GM12873 (cell line): ENCODE results near the gene TRAPPC11.

ENCODE experiments used
- TF ChIP-seq, protein P1 (sequence below): IDR thresholded peaks from 2 replicates; pipeline ENCODE4 v1.5.1; 2012; ENCODE audit warnings: low read depth, mild to moderate bottlenecking, moderate library complexity, low read length, control low read depth; ENCODE audit not compliant: insufficient read depth; ENCODE audit errors: missing control alignments

TRAPPC11 gene

DNA sequence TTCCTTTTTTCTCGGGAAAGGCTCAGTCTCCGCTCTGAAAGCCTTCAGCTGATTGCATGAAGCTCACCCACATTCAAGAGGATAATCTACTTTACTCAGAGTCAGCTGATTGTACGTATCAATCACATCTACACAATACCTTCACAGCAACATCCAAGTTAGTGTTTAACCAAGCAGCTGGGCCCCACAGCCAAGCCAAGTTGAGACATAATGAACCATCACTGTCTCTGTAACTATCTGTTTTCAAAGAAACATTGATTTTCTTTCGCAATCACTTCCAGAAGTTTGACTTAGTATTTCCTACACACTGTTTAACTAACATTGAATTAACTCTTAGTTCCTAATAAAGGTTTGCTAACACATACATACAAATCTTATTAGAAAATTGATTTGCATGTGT is 40.4 kb upstream of the TRAPPC11 start:
- TF ChIP-seq, protein P1, sequence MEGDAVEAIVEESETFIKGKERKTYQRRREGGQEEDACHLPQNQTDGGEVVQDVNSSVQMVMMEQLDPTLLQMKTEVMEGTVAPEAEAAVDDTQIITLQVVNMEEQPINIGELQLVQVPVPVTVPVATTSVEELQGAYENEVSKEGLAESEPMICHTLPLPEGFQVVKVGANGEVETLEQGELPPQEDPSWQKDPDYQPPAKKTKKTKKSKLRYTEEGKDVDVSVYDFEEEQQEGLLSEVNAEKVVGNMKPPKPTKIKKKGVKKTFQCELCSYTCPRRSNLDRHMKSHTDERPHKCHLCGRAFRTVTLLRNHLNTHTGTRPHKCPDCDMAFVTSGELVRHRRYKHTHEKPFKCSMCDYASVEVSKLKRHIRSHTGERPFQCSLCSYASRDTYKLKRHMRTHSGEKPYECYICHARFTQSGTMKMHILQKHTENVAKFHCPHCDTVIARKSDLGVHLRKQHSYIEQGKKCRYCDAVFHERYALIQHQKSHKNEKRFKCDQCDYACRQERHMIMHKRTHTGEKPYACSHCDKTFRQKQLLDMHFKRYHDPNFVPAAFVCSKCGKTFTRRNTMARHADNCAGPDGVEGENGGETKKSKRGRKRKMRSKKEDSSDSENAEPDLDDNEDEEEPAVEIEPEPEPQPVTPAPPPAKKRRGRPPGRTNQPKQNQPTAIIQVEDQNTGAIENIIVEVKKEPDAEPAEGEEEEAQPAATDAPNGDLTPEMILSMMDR: no peak

GRCh38 chr4:183620421-183620820 is 38.7 kb upstream of the TRAPPC11 start:
- TF ChIP-seq, protein P1: no peak

- TF ChIP-seq, protein P1: no peak
Measured at GRCh38 chr4:183621875-183622274, 37.2 kb upstream of the TRAPPC11 start.

- TF ChIP-seq, protein P1: no peak
Measured at GRCh38 chr4:183624548-183624947, 34.5 kb upstream of the TRAPPC11 start.

- TF ChIP-seq, protein P1: no peak
Measured at GRCh38 chr4:183626168-183626567, 32.9 kb upstream of the TRAPPC11 start.

DNA sequence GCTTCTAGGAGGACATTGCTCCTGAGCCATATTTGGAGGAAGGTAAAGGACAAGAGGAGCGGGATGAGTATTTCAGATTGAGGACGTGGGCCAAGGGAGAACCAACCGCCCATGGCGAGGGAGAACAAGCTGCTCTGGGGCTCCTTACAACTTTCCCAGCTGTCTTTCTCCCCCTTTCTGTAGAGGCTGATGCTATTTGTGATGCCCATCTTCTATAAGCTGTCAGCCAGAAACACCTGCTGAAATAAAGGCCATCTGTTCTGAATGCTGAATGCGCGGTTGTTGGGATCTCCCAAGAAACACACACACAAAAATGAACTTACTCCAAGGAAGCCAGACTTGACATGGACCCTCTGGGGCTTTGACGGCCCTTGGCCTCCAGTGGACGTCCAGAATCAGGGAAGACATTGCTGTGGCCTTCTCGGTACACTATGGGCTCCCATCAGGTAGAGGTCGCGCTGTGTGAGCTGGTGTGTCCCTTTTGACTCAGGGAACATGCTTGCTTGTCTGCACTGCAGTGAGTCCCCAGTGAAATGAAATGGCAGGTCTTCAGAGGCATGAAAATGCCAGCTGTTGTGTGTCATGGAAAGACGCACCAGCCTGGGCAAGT is 31.0 kb upstream of the TRAPPC11 start:
- TF ChIP-seq, protein P1: no peak

- TF ChIP-seq, protein P1: no peak
Measured at GRCh38 chr4:183631577-183632198, 27.4 kb upstream of the TRAPPC11 start.
